Muscle layer of colon (tissue), 2 donors: ENCODE measurements around the gene SLC25A2.
A peak's percentile ranks its signal among the peaks of the same experiment; 100 is the strongest.
"Not testable (repeated sequence)": the region's sequence is repeated elsewhere in the genome, so short reads cannot be mapped to it uniquely, and the experiment has no call there.

Experiments
- H3K27ac ChIP-seq: one replicate; pipeline ENCODE4 v1.7.0; 2013; ENCODE audit warnings: low read depth, mild to moderate bottlenecking, low read length, moderate library complexity
- H3K27me3 ChIP-seq, 2 donors: one replicate each; pipeline ENCODE4 v1.7.0; 2013; ENCODE audit warnings: low read length in 2 of 2, mild to moderate bottlenecking in 2 of 2; ENCODE audit not compliant: insufficient read depth in 2 of 2, control insufficient read depth in 1 of 2
- H3K36me3 ChIP-seq: one replicate; pipeline ENCODE4 v1.7.0; 2013; ENCODE audit warnings: mild to moderate bottlenecking, low read length; ENCODE audit not compliant: insufficient read depth
- H3K4me1 ChIP-seq: one replicate; pipeline ENCODE4 v1.7.0; 2013; ENCODE audit warnings: mild to moderate bottlenecking, low read length; ENCODE audit not compliant: insufficient read depth
- H3K4me3 ChIP-seq, 2 donors: one replicate each; pipeline ENCODE4 v1.7.0; 2013; ENCODE audit warnings: low read length in 2 of 2, low read depth in 1 of 2, mild to moderate bottlenecking in 1 of 2, moderate library complexity in 1 of 2
- H3K9ac ChIP-seq: one replicate; pipeline ENCODE4 v1.7.0; 2013; ENCODE audit warnings: low read length
- H3K9me3 ChIP-seq: one replicate; pipeline ENCODE4 v1.7.0; 2013; ENCODE audit warnings: mild to moderate bottlenecking, low read length
- donor health status: abdominal sarcoma.
- donor health status: Adenocarcinoma of cecum.

Gene SLC25A2

DNA sequence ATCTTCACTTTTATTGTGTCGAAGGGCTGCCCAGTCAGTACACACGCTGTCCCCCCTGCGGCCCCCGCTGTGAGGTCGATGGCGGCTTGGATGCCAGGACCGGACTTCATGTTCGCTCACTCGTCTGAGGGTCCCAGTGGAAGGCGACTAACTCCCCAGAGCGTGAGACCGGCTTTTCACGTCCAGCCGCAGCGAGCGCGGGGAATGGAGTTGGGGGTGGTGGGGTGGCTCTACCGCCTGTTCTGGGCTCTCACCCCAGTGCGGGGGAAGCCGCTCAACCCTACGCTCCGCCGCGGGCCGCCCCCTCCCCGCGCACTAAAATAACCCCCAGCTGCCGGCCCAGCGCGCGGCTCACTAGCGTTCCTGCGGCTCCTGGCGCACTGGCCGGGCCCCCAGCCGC lies at the start of gene SLC25A2:
Gene SLC25A2 (minus strand): TSS at position 294 of the 400 bp plus-strand sequence. CDS start 184 bp downstream, at position 110.
- H3K9me3 ChIP-seq: peaks cover 35% of the 10 kb centered on the region
- H3K4me1 ChIP-seq: no peaks in the 10 kb centered on the region
- H3K9ac ChIP-seq: no peak within 1 kb of the TSS
- no peaks in the 10 kb centered on the region for H3K36me3 ChIP-seq
- H3K4me3 ChIP-seq: peak within 1 kb of the TSS in 1 of 2 donors; percentile 25
- H3K27ac ChIP-seq: no peak within 1 kb of the TSS
- no peaks in the 10 kb centered on the region for H3K27me3 ChIP-seq

DNA sequence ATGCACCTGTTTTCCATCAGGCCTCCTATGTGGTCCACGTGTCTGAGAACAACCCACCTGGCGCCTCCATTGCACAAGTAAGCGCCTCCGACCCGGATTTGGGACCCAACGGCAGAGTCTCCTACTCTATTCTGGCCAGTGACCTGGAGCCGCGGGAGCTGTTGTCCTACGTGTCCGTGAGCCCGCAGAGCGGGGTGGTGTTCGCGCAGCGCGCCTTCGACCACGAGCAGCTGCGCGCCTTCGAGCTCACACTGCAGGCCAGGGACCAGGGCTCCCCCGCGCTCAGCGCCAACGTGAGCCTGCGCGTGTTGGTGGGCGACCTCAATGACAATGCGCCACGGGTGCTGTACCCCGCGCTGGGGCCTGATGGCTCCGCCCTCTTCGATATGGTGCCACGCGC lies 47.7 kb upstream of the SLC25A2 start:
- Histone ChIP-seq H3K4me3 (peak overlapping the region in 1 of 2 donors; percentile 42), H3K9ac (no peak overlapping the region), H3K9me3 (peaks cover 55% of the 10 kb centered on the region), H3K27ac (no peak overlapping the region), H3K36me3 (no peaks in the 10 kb centered on the region), H3K27me3 (no peaks in the 10 kb centered on the region), H3K4me1 (no peaks in the 10 kb centered on the region)

DNA sequence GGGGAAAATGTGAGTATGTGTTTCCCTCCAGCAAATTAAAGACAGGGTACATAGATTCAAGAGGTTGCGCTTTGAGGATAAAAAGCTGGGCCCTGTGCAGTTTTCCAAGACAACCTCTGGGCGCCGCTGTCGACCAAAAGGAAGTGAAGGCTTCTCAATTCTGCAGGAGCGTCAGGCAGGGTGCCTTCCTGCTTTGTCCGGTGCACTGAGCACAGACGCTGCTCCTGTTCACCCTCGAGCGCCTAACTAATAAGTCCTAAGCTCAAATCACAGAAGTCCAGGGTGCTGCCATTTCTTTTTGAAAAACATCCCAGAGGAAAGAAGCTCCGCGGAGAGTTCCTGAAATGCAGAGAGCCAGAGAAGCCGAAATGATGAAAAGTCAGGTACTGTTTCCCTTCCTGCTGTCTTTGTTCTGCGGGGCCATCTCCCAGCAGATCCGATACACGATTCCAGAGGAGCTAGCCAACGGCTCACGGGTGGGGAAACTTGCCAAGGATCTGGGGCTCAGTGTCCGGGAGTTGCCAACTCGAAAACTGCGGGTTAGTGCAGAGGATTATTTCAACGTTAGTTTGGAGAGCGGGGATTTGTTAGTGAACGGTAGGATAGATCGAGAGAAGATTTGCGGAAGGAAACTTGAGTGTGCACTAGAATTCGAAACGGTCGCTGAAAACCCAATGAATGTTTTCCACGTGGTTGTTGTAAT lies 46.2 kb upstream of the SLC25A2 start, which contains the start of gene PCDHGB1:
Gene PCDHGB1 (plus strand): TSS at position 183 of the 703 bp plus-strand sequence. CDS start 162 bp downstream, at position 345.
- Histone ChIP-seq H3K4me1 (no peaks in the 10 kb centered on the region), H3K27me3 (no peaks in the 10 kb centered on the region), H3K9me3 (peaks cover 44% of the 10 kb centered on the region), H3K27ac (no peak within 1 kb of the TSS), H3K4me3 (peak within 1 kb of the TSS; percentile 4 to 42), H3K9ac (no peak within 1 kb of the TSS), H3K36me3 (no peaks in the 10 kb centered on the region)

DNA sequence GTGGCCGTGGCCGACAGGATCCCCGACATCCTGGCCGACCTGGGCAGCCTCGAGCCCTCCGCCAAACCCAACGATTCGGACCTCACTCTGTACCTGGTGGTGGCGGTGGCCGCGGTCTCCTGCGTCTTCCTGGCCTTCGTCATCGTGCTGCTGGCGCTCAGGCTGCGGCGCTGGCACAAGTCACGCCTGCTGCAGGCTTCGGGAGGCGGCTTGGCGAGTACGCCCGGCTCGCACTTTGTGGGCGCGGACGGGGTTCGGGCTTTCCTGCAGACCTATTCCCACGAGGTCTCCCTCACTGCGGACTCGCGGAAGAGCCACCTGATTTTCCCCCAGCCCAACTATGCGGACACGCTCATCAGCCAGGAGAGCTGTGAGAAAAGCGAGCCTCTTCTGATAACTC lies 42.2 kb upstream of the SLC25A2 start:
- not testable (repeated sequence) for H3K27ac ChIP-seq, H3K27me3 ChIP-seq, H3K4me1 ChIP-seq, H3K9ac ChIP-seq, H3K4me3 ChIP-seq, H3K36me3 ChIP-seq
- H3K9me3 ChIP-seq: peaks cover 63% of the 10 kb centered on the region

DNA sequence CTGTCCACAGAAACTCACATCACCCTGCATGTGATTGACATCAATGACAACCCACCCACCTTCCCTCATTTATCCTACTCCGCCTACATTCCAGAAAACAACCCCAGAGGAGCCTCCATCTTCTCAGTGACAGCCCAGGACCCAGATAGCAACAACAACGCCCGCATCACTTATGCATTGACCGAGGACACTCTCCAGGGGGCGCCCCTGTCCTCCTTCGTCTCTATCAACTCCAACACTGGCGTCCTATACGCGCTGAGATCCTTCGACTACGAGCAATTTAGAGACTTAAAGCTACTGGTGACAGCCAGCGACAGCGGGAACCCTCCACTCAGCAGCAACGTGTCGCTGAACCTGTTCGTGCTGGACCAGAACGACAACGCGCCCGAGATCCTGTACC lies 41.5 kb upstream of the SLC25A2 start:
- Histone ChIP-seq H3K9ac (no peak overlapping the region), H3K27ac (no peak overlapping the region), H3K4me3 (peak overlapping the region in 1 of 2 donors; percentile 11), H3K27me3 (no peaks in the 10 kb centered on the region), H3K36me3 (no peaks in the 10 kb centered on the region), H3K4me1 (no peaks in the 10 kb centered on the region), H3K9me3 (peaks cover 60% of the 10 kb centered on the region)

DNA sequence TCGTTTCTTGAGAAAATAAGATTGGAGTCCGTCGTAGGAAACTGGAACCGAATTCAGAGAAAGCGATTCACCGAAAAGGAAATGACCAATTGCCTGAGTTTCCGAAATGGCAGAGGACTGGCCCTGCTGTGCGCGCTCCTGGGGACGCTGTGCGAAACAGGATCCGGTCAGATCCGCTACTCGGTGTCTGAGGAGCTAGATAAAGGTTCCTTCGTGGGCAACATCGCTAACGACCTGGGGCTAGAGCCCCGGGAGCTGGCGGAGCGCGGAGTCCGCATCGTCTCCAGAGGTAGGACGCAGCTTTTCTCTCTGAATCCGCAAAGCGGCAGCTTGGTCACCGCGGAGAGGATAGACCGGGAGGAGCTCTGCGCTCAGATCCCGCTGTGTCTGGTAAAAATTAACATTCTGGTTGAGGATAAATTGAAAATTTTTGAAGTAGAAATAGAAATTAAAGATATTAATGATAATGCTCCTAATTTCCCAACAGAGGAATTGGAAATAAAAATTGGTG lies 40.2 kb upstream of the SLC25A2 start:
- Histone ChIP-seq H3K27ac (no peak overlapping the region), H3K4me1 (no peaks in the 10 kb centered on the region), H3K36me3 (no peaks in the 10 kb centered on the region), H3K9me3 (peaks cover 64% of the 10 kb centered on the region), H3K27me3 (peaks cover 0 to 2% of the 10 kb centered on the region in 2 donors), H3K4me3 (peak overlapping the region in 1 of 2 donors; percentile 19), H3K9ac (no peak overlapping the region)

DNA sequence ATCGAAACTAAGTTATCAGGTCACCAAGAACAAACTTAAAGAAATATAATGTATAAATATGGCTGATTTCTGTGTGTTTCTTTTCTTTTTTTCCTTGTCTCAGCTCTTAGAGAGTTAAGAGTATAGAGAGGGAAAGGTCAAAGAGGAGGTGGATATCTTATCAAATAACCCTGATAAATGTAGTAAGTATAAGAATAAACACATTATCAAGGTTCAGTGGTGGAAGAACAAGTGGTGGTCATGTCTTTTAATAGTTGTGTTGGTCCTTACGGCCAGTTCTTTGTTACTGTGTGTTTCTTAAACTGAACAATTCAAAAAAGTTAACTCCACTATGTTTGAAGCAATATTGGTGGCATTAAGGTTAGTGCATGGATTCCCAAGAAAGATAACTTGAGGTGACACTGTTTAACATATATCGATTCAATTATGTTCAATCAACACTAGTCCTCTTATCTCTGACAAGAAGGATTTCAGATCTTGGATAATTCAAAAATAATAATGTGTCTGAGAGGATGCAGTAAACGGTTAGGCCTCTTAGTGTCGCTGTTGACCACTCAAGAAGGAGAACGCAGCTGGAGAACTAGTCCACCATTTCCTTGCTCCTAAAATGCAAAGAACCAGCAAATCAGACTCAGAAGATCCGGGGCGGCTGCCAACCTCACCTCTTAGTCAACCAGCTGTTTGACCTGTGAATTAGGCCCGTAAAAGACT lies 39.5 kb upstream of the SLC25A2 start, which contains the start of gene PCDHGA3:
Gene PCDHGA3 (plus strand): TSS at position 588 of the 711 bp plus-strand sequence. CDS start 205 bp downstream, outside the sequence.
- Histone ChIP-seq H3K27ac (no peak within 1 kb of the TSS), H3K27me3 (peaks cover 0 to 6% of the 10 kb centered on the region in 2 donors), H3K36me3 (no peaks in the 10 kb centered on the region), H3K4me3 (peak within 1 kb of the TSS in 1 of 2 donors; percentile 19), H3K9me3 (peaks cover 64% of the 10 kb centered on the region), H3K9ac (no peak within 1 kb of the TSS), H3K4me1 (no peaks in the 10 kb centered on the region)

DNA sequence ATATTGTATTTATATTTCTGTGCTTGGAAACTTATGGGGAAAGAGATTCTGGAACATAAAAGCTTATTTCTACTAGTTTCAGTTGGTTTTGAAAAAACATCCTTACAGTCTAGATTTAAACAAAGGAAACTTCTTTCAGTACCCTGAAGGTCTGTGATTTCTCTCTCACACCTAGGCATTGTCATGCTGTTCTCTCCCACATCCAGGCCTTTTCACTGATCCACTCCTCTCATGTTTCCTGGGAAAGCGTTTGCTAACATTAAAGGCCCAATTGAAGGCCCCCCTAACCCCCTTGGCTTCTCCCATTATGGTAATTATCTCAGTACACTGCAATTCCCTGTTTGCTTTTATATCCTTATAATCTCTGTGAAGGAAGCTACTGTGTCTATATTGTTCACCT lies 38.9 kb upstream of the SLC25A2 start:
- Histone ChIP-seq H3K27me3 (peaks cover 0 to 6% of the 10 kb centered on the region in 2 donors), H3K4me3 (no peak overlapping the region), H3K4me1 (no peaks in the 10 kb centered on the region), H3K36me3 (no peaks in the 10 kb centered on the region), H3K9me3 (peaks cover 69% of the 10 kb centered on the region), H3K27ac (no peak overlapping the region), H3K9ac (no peak overlapping the region)

DNA sequence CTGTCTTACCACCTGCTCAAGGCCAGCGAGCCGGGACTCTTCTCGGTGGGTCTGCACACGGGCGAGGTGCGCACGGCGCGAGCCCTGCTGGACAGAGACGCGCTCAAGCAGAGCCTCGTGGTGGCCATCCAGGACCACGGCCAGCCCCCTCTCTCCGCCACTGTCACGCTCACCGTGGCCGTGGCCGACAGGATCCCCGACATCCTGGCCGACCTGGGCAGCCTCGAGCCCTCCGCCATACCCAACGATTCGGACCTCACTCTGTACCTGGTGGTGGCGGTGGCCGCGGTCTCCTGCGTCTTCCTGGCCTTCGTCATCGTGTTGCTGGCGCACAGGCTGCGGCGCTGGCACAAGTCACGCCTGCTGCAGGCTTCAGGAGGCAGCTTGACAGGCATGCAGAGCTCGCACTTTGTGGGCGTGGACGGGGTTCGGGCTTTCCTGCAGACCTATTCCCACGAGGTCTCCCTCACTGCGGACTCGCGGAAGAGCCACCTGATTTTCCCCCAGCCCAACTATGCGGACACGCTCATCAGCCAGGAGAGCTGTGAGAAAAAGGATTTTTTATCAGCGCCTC lies 37.0 kb upstream of the SLC25A2 start:
- H3K4me3 ChIP-seq, H3K27me3 ChIP-seq, H3K9ac ChIP-seq, H3K4me1 ChIP-seq, H3K36me3 ChIP-seq, H3K27ac ChIP-seq: not testable (repeated sequence)
- H3K9me3 ChIP-seq: peaks cover 73% of the 10 kb centered on the region

DNA sequence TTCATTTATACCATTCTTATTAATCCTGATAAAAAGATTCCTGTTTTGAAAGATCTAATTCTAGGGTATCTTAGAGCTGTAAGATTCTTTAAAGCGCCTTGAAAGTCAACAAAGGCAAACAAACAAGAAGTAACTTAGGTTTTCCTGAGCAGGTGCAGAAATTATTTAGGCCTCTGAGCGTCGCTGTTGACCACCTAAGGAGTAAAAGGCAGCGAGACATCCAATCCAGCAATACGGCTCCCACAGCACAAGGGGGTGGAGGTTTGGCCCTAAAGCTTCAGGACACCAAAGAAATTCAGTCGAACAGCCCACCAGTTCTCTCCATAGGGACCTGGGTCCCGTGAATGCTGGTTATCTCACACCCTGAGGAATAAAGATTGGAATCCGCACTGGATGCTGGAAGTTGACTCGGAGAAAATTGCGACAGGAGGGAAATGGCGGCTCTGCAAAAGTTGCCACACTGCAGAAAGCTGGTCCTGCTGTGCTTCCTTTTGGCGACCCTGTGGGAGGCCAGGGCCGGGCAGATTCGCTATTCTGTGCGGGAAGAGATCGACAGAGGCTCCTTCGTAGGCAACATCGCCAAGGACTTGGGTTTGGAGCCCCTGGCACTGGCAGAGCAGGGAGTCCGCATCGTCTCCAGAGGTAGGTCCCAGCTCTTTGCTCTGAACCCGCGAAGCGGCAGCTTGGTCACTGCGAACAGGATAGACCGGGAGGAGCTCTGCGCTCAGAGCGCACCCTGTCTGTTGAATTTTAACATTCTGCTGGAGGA lies 34.9 kb upstream of the SLC25A2 start, which contains the start of gene PCDHGA2:
Gene PCDHGA2 (plus strand): TSS at position 223 of the 769 bp plus-strand sequence.
- H3K4me1 ChIP-seq: no peaks in the 10 kb centered on the region
- H3K9me3 ChIP-seq: peaks cover 59% of the 10 kb centered on the region
- H3K27ac ChIP-seq: no peak within 1 kb of the TSS
- H3K27me3 ChIP-seq: peaks cover 0 to 6% of the 10 kb centered on the region in 2 donors
- H3K36me3 ChIP-seq: no peaks in the 10 kb centered on the region
- no peak within 1 kb of the TSS for H3K9ac ChIP-seq
- H3K4me3 ChIP-seq: peak within 1 kb of the TSS; percentile 9 to 48
